ENCODE data around the gene LBP.

- TF ChIP-seq, protein P1, sequence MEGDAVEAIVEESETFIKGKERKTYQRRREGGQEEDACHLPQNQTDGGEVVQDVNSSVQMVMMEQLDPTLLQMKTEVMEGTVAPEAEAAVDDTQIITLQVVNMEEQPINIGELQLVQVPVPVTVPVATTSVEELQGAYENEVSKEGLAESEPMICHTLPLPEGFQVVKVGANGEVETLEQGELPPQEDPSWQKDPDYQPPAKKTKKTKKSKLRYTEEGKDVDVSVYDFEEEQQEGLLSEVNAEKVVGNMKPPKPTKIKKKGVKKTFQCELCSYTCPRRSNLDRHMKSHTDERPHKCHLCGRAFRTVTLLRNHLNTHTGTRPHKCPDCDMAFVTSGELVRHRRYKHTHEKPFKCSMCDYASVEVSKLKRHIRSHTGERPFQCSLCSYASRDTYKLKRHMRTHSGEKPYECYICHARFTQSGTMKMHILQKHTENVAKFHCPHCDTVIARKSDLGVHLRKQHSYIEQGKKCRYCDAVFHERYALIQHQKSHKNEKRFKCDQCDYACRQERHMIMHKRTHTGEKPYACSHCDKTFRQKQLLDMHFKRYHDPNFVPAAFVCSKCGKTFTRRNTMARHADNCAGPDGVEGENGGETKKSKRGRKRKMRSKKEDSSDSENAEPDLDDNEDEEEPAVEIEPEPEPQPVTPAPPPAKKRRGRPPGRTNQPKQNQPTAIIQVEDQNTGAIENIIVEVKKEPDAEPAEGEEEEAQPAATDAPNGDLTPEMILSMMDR (IDR thresholded peaks at IDR 0.05) = no peak
- TF ChIP-seq POLR2A (IDR thresholded peaks at IDR 0.05) = no peak
These were observed 43.5 kb upstream of the LBP start for GRCh38 chr20:38302786-38303185.
